SK-N-MC (cell line): Measurements from ENCODE around the gene GAN.

ENCODE experiments used
- EZH2 ChIP-seq: fragments of 200-600 bp; sonication (generic); IDR thresholded peaks from one replicate; pipeline ENCODE4 v1.6.1; 2017; ENCODE audit warnings: antibody characterized with exemption
- POLR2AphosphoS5 ChIP-seq: IDR thresholded peaks from 2 replicates; pipeline ENCODE4 v1.6.1; 2012; ENCODE audit warnings: mild to moderate bottlenecking, low read depth, low read length, borderline replicate concordance

DNA sequence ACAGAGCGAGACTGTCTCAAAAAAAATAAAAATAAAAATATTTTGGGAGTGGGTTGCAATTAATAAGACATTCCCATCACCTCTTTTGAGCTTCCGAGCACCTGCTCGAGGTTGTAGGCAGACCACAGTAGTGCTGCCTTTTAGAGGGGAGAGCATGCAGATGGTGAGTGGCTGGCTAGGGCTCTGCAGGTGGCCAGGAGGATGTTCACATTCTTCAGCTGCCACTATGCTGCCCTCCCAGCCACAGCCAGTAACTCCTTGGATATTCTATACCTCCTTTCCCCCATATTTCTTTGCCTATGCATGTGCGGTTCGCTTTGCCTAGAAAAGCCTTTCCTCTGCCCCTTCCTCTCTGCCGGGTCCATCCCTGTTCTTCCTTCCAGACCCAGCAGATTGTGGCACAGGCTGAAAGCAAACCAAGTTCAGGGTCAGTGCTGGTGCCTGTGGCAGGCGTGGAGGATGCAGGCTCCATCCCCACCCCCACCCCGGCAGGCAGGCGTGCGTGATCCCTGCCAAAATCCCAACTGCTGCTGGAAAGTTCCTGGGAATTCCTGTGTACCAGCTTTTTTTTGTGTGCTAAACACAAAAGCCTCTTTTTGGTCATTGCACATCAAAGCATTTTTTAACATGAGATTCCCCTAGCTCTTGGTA, 96.0 kb downstream of the GAN start:
- no peak for TF ChIP-seq EZH2
- TF ChIP-seq POLR2AphosphoS5: no peak
